Fibroblast of mammary gland (primary cell): ENCODE data around the gene DOK5.

Experiments used
- DNase-seq: peaks from one replicate; pipeline ENCODE4 v3.0.0-alpha.2; 2010; ENCODE audit warnings: low read depth
- H3K4me3 ChIP-seq: 2 replicates; pipeline ENCODE4 v1.5.1; 2011; ENCODE audit warnings: low read depth, mild to moderate bottlenecking, low read length, moderate library complexity; ENCODE audit not compliant: control insufficient read depth
- TF ChIP-seq, protein P1 (sequence below): conservative IDR thresholded peaks from 2 replicates; pipeline ENCODE4 v1.5.1; 2011; ENCODE audit warnings: low read depth, low read length, inconsistent platforms; ENCODE audit not compliant: control insufficient read depth, insufficient read depth

DOK5 gene

DNA sequence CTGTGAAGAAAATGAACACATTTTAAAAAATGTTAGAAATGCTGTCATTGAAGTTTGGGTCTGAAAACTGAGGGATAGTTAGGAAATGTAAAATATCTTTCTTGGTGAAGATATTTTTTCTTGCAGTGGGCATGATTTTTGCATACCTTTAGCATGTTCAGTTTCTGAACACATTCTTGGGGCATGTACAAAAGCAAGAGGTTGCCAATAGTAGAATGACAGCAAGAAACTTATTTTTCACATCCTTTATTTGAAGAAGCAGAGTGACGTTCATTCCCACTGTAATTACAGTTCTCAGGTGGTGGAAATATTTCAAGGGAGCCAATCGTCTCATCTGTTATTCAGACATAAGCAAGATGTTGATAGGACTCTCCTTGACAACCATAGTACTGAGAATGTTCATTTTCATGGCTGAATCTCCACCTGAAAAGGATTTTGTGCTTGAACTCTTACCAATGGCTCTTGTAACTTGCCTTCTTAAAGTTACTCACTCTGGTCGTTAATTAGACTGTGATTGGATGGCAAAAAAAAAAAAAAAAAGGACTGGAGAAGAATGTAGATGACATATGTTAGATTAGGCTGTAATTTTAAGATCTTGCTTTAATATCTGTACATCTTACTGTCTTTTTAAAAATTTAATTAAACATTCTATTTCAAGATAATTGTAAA lies 74.4 kb downstream of the DOK5 start:
- DNase-seq, result no peak
- H3K4me3 ChIP-seq, result no peak overlapping the region
- TF ChIP-seq, protein P1, sequence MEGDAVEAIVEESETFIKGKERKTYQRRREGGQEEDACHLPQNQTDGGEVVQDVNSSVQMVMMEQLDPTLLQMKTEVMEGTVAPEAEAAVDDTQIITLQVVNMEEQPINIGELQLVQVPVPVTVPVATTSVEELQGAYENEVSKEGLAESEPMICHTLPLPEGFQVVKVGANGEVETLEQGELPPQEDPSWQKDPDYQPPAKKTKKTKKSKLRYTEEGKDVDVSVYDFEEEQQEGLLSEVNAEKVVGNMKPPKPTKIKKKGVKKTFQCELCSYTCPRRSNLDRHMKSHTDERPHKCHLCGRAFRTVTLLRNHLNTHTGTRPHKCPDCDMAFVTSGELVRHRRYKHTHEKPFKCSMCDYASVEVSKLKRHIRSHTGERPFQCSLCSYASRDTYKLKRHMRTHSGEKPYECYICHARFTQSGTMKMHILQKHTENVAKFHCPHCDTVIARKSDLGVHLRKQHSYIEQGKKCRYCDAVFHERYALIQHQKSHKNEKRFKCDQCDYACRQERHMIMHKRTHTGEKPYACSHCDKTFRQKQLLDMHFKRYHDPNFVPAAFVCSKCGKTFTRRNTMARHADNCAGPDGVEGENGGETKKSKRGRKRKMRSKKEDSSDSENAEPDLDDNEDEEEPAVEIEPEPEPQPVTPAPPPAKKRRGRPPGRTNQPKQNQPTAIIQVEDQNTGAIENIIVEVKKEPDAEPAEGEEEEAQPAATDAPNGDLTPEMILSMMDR, result no peak

DNA sequence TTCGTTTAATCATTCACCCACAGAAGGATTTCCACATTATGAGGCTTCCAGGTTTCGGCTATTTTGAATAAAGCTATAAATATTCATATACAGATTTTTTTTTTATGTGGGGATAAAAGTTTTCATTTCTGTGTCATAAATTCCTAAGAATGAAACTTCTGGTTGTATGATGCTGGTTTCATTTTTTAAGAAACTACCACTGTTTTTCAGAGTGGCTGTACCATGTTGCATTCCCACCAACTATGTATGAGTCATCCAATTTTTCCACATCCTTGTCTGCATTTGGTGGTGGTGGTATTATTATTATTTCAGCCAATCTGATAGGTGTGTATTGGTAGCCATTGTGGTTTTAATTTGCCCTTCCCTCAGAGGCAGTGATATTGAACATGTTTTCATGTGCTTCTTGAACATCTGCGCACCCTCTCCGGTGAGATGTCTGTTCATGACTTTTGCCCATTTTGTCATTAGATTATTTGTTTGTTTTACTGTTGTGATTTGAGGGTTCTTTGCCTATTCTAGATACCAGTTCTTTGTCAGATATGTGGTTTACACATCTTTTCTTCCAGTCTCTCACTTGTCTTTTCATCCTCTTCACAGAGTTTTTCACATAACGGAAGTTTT lies 75.5 kb downstream of the DOK5 start:
- no peak overlapping the region for H3K4me3 ChIP-seq
- peak; percentile 5 for DNase-seq
- TF ChIP-seq, protein P1, result no peak

DNA sequence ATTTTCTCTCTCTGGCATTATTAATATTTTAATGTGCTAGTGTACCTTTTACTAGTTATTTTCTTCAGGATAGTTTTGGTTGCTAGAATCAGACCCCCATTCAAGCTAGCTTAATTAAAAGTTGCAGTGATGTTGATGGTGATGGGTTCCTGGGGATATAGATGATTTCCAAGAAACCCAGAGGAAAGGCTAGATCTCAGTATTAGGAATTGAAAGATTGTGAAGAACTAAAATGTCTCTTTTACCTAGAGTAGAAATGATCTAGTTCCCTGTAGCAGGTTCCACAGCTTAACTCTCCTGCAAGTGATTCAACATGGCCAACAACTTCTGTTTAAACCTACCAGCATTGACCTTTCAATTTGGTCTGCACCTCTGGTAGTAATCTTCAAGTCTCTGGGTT lies 78.6 kb downstream of the DOK5 start:
- no peak for DNase-seq
- TF ChIP-seq, protein P1, result no peak

DNA sequence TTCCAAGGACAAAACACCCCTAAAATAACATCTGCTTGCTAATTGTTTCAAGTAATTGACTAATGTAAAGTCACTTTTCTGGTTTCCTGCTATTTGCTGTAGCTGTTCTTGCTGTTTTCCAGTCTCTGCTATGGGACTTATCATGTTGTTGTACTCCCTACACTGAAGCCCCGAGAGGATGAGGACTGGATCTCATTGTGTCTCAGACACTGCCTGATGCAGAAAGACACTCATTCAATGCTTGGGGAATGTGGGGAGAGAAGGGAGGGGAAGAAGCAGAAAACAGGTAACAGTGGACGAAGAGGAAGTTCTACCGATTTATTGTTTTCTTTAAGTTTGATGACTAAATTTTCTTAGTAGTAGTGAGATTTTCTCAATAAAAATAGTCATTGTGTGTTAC lies 79.8 kb downstream of the DOK5 start:
- H3K4me3 ChIP-seq, result no peak overlapping the region
- TF ChIP-seq, protein P1, result no peak
- no peak for DNase-seq

More for the DNA sequence above, 78.6 kb downstream of the DOK5 start:
- H3K4me3 ChIP-seq, result no peak overlapping the region

GRCh38 chr20:54556406-54556805 lies 81.0 kb downstream of the DOK5 start:
- H3K4me3 ChIP-seq, result no peak overlapping the region
- no peak for DNase-seq
- TF ChIP-seq, protein P1, result no peak

- no peak for DNase-seq
- TF ChIP-seq, protein P1, result no peak
- no peak overlapping the region for H3K4me3 ChIP-seq
Observed at GRCh38 chr20:54557806-54558590, 82.6 kb downstream of the DOK5 start.
